ENCODE data around the gene PC. TPM values are rescaled to one million over a fixed set of nuclear protein-coding genes. Genes with fewer than 3 reads are reported as not detected.

PC gene
- total and polyA plus RNA-seq, 9 of the 15 experiments (the other 6 are each of a cell fraction or from before 2014, with no cell fraction given) = 0.94 to 38.0 (median 8.7) TPM

DNA sequence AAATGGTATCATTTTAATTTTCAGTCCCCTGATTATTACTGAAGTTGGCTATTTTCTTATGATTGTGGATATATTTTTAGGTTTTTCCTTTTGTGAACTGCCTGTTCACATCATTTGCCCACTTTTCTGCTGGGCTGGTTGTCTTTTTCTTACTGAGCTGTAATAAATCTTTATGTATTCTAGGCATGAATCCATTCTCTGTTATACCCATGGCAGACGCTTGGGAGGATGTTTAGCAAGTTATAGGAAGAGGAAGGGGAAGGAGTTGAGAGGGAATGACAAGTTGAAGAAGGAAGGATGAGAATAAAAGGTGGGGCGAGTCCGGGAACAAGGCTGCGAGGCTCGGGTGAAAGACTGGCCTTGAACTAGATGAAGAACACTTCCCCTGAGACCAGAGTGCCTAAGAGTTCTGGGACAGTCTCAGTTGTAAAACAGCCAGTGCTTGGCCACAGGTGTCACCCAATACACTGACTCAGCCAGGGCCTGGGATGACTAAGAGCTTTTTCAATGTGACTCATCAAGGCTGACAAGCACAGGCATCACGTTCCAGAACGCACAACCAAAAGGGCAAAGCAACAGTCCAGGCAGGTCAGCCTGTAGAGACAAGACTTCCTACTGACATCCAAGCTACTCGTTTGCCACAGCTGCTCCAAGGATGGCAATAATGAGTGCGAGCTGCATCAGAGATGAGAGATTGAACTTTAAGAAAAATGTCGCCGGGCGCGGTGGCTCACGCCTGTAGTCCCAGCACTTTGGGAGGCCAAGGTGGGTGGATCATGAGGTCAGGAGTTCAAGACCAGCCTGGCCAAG lies 66.1 kb downstream of the PC start (continued):
- TF ChIP-seq, protein P1, sequence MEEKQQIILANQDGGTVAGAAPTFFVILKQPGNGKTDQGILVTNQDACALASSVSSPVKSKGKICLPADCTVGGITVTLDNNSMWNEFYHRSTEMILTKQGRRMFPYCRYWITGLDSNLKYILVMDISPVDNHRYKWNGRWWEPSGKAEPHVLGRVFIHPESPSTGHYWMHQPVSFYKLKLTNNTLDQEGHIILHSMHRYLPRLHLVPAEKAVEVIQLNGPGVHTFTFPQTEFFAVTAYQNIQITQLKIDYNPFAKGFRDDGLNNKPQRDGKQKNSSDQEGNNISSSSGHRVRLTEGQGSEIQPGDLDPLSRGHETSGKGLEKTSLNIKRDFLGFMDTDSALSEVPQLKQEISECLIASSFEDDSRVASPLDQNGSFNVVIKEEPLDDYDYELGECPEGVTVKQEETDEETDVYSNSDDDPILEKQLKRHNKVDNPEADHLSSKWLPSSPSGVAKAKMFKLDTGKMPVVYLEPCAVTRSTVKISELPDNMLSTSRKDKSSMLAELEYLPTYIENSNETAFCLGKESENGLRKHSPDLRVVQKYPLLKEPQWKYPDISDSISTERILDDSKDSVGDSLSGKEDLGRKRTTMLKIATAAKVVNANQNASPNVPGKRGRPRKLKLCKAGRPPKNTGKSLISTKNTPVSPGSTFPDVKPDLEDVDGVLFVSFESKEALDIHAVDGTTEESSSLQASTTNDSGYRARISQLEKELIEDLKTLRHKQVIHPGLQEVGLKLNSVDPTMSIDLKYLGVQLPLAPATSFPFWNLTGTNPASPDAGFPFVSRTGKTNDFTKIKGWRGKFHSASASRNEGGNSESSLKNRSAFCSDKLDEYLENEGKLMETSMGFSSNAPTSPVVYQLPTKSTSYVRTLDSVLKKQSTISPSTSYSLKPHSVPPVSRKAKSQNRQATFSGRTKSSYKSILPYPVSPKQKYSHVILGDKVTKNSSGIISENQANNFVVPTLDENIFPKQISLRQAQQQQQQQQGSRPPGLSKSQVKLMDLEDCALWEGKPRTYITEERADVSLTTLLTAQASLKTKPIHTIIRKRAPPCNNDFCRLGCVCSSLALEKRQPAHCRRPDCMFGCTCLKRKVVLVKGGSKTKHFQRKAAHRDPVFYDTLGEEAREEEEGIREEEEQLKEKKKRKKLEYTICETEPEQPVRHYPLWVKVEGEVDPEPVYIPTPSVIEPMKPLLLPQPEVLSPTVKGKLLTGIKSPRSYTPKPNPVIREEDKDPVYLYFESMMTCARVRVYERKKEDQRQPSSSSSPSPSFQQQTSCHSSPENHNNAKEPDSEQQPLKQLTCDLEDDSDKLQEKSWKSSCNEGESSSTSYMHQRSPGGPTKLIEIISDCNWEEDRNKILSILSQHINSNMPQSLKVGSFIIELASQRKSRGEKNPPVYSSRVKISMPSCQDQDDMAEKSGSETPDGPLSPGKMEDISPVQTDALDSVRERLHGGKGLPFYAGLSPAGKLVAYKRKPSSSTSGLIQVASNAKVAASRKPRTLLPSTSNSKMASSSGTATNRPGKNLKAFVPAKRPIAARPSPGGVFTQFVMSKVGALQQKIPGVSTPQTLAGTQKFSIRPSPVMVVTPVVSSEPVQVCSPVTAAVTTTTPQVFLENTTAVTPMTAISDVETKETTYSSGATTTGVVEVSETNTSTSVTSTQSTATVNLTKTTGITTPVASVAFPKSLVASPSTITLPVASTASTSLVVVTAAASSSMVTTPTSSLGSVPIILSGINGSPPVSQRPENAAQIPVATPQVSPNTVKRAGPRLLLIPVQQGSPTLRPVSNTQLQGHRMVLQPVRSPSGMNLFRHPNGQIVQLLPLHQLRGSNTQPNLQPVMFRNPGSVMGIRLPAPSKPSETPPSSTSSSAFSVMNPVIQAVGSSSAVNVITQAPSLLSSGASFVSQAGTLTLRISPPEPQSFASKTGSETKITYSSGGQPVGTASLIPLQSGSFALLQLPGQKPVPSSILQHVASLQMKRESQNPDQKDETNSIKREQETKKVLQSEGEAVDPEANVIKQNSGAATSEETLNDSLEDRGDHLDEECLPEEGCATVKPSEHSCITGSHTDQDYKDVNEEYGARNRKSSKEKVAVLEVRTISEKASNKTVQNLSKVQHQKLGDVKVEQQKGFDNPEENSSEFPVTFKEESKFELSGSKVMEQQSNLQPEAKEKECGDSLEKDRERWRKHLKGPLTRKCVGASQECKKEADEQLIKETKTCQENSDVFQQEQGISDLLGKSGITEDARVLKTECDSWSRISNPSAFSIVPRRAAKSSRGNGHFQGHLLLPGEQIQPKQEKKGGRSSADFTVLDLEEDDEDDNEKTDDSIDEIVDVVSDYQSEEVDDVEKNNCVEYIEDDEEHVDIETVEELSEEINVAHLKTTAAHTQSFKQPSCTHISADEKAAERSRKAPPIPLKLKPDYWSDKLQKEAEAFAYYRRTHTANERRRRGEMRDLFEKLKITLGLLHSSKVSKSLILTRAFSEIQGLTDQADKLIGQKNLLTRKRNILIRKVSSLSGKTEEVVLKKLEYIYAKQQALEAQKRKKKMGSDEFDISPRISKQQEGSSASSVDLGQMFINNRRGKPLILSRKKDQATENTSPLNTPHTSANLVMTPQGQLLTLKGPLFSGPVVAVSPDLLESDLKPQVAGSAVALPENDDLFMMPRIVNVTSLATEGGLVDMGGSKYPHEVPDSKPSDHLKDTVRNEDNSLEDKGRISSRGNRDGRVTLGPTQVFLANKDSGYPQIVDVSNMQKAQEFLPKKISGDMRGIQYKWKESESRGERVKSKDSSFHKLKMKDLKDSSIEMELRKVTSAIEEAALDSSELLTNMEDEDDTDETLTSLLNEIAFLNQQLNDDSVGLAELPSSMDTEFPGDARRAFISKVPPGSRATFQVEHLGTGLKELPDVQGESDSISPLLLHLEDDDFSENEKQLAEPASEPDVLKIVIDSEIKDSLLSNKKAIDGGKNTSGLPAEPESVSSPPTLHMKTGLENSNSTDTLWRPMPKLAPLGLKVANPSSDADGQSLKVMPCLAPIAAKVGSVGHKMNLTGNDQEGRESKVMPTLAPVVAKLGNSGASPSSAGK (IDR thresholded peaks at IDR 0.05) = no peak; the same call in 1 of the 2 replicates
- TF ChIP-seq YY1 (IDR thresholded peaks at IDR 0.05; ENCODE audit: borderline replicate concordance in 1 of 3, control insufficient read depth in 1 of 3, extremely low read depth in 1 of 3, insufficient read depth in 3 of 3, insufficient read length in 1 of 3, insufficient replicate concordance in 2 of 3, low read depth in 1 of 3, low read length in 2 of 3) (no peak), ADNP (tag; IDR thresholded peaks at IDR 0.05) (no peak), PHB2 (IDR thresholded peaks at IDR 0.05; ENCODE audit: low read depth) (no peak), ZNF174 (CRISPR knock-in tag; IDR thresholded peaks at IDR 0.05) (no peak), ZEB2 (IDR thresholded peaks at IDR 0.05) (peak; percentile 67), ZNF41 (CRISPR knock-in tag; conservative IDR thresholded peaks at IDR 0.05) (no peak), RNF2 (IDR thresholded peaks at IDR 0.05) (peak; percentile 15; the same call in 1 of the 2 replicates), FOXM1 (IDR thresholded peaks at IDR 0.05; ENCODE audit: low read depth) (peak; percentile 56), FOXM1 (CRISPR knock-in tag; IDR thresholded peaks at IDR 0.05; ENCODE audit: low read depth) (no peak), MTA3 (IDR thresholded peaks at IDR 0.05; ENCODE audit: borderline replicate concordance) (peak; percentile 87; the same call in 1 of the 2 replicates)
- TF ChIP-seq, protein P2, sequence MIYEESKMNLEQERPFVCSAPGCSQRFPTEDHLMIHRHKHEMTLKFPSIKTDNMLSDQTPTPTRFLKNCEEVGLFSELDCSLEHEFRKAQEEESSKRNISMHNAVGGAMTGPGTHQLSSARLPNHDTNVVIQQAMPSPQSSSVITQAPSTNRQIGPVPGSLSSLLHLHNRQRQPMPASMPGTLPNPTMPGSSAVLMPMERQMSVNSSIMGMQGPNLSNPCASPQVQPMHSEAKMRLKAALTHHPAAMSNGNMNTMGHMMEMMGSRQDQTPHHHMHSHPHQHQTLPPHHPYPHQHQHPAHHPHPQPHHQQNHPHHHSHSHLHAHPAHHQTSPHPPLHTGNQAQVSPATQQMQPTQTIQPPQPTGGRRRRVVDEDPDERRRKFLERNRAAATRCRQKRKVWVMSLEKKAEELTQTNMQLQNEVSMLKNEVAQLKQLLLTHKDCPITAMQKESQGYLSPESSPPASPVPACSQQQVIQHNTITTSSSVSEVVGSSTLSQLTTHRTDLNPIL (CRISPR knock-in tag; IDR thresholded peaks at IDR 0.05) = no peak
- TF ChIP-seq, protein P3, sequence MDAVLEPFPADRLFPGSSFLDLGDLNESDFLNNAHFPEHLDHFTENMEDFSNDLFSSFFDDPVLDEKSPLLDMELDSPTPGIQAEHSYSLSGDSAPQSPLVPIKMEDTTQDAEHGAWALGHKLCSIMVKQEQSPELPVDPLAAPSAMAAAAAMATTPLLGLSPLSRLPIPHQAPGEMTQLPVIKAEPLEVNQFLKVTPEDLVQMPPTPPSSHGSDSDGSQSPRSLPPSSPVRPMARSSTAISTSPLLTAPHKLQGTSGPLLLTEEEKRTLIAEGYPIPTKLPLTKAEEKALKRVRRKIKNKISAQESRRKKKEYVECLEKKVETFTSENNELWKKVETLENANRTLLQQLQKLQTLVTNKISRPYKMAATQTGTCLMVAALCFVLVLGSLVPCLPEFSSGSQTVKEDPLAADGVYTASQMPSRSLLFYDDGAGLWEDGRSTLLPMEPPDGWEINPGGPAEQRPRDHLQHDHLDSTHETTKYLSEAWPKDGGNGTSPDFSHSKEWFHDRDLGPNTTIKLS (IDR thresholded peaks at IDR 0.05; ENCODE audit: borderline replicate concordance, low read depth) = 0 out of 2 replicates have a peak, but pooled peaks have one; percentile 39
